ENCODE data around the gene GDPD5.
A peak's percentile ranks its signal among the peaks of the same experiment; 100 is the strongest.

Gene GDPD5

GRCh38 chr11:75450826-75451821 is 74.6 kb downstream of the GDPD5 start:
- H4K20me1 ChIP-seq (ENCODE audit: insufficient read depth, low read length): no peaks in the 10 kb centered on the region
- H3F3A ChIP-seq (ENCODE audit: insufficient read depth, low read length): no peaks in the 10 kb centered on the region
- H3K27ac ChIP-seq (ENCODE audit: low read depth, low read length, poor library complexity, severe bottlenecking): no peak overlapping the region
- peak; percentile 63 for TF ChIP-seq CTCF (IDR thresholded peaks at IDR 0.05; ENCODE audit: low read length)
- TF ChIP-seq EZH2 (IDR thresholded peaks at IDR 0.05; ENCODE audit: borderline replicate concordance, low read length): no peak
- H3K9me2 ChIP-seq (ENCODE audit: low read depth, low read length): no peaks in the 10 kb centered on the region
- H3K79me2 ChIP-seq (ENCODE audit: insufficient read depth, low read length): no peaks in the 10 kb centered on the region
- H3K36me3 ChIP-seq (ENCODE audit: insufficient read depth, low read length): no peaks in the 10 kb centered on the region; the same call in 1 of the 2 replicates
- no peaks in the 10 kb centered on the region for H3K4me1 ChIP-seq (ENCODE audit: insufficient read depth, low read length, severe bottlenecking)
- 0 out of 2 replicates have a peak, but pooled peaks cover 4% of the 10 kb centered on the region for H3K9me3 ChIP-seq (ENCODE audit: low read length)
- no peak overlapping the region for H3K4me3 ChIP-seq (ENCODE audit: low read depth, low read length, poor library complexity, severe bottlenecking)
- H2AFZ ChIP-seq (ENCODE audit: low read length): no peak overlapping the region
- H3K9ac ChIP-seq (ENCODE audit: low read length): no peak overlapping the region
- no peak overlapping the region for H3K4me2 ChIP-seq (ENCODE audit: low read length)
- H3K27me3 ChIP-seq (ENCODE audit: insufficient read depth, low read length): peaks cover 12% of the 10 kb centered on the region; the same call in 1 of the 2 replicates

GRCh38 chr11:75450236-75450635 is 75.5 kb downstream of the GDPD5 start:
- Histone ChIP-seq H3K27me3 (ENCODE audit: insufficient read depth, low read length) (peaks cover 12% of the 10 kb centered on the region; the same call in 1 of the 2 replicates), H3K27ac (ENCODE audit: low read depth, low read length, poor library complexity, severe bottlenecking) (no peak overlapping the region), H3F3A (ENCODE audit: insufficient read depth, low read length) (no peaks in the 10 kb centered on the region), H3K9ac (ENCODE audit: low read length) (no peak overlapping the region), H3K4me1 (ENCODE audit: insufficient read depth, low read length, severe bottlenecking) (no peaks in the 10 kb centered on the region), H2AFZ (ENCODE audit: low read length) (no peak overlapping the region), H3K36me3 (ENCODE audit: insufficient read depth, low read length) (no peaks in the 10 kb centered on the region; the same call in 1 of the 2 replicates), H3K9me3 (ENCODE audit: low read length) (0 out of 2 replicates have a peak, but pooled peaks cover 4% of the 10 kb centered on the region), H3K4me3 (ENCODE audit: low read depth, low read length, poor library complexity, severe bottlenecking) (no peak overlapping the region), H4K20me1 (ENCODE audit: insufficient read depth, low read length) (no peaks in the 10 kb centered on the region), H3K9me2 (ENCODE audit: low read depth, low read length) (no peaks in the 10 kb centered on the region), H3K79me2 (ENCODE audit: insufficient read depth, low read length) (no peaks in the 10 kb centered on the region), H3K4me2 (ENCODE audit: low read length) (no peak overlapping the region)
- TF ChIP-seq EZH2 (IDR thresholded peaks at IDR 0.05; ENCODE audit: borderline replicate concordance, low read length) (no peak), CTCF (IDR thresholded peaks at IDR 0.05; ENCODE audit: low read length) (no peak)

GRCh38 chr11:75449776-75450175 is 76.0 kb downstream of the GDPD5 start:
- Histone ChIP-seq H3K4me1 (ENCODE audit: insufficient read depth, low read length, severe bottlenecking) (no peaks in the 10 kb centered on the region), H2AFZ (ENCODE audit: low read length) (no peak overlapping the region), H3K9ac (ENCODE audit: low read length) (no peak overlapping the region), H3K4me3 (ENCODE audit: low read depth, low read length, poor library complexity, severe bottlenecking) (no peak overlapping the region), H3K27me3 (ENCODE audit: insufficient read depth, low read length) (peaks cover 12% of the 10 kb centered on the region; the same call in 1 of the 2 replicates), H3K27ac (ENCODE audit: low read depth, low read length, poor library complexity, severe bottlenecking) (no peak overlapping the region), H3K4me2 (ENCODE audit: low read length) (no peak overlapping the region), H3K9me2 (ENCODE audit: low read depth, low read length) (no peaks in the 10 kb centered on the region), H3K79me2 (ENCODE audit: insufficient read depth, low read length) (no peaks in the 10 kb centered on the region), H4K20me1 (ENCODE audit: insufficient read depth, low read length) (no peaks in the 10 kb centered on the region), H3K9me3 (ENCODE audit: low read length) (0 out of 2 replicates have a peak, but pooled peaks cover 4% of the 10 kb centered on the region), H3F3A (ENCODE audit: insufficient read depth, low read length) (no peaks in the 10 kb centered on the region), H3K36me3 (ENCODE audit: insufficient read depth, low read length) (no peaks in the 10 kb centered on the region; the same call in 1 of the 2 replicates)
- TF ChIP-seq EZH2 (IDR thresholded peaks at IDR 0.05; ENCODE audit: borderline replicate concordance, low read length): no peak
- no peak for TF ChIP-seq CTCF (IDR thresholded peaks at IDR 0.05; ENCODE audit: low read length)
